ENCODE measurements around the gene DCLK3.

DNA sequence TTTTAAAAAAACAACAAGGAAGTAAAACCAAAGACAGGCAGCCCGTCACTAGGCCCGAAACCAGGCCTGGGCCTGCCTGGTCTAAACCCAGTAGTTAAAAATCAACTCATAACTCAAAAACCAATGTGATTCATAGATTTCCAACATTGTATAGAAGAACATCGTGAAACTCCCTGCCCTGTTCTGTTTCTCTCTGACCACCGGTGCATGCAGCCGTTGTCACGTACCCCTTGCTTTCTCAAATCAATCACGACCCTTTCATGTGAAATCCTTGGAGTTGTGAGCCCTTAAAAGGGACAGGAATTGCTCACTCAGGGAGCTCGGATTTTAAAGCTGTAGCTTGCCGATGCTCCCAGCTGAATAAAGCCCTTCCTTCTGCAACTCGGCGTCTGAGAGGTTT, 89.5 kb downstream of the DCLK3 start:
- TF ChIP-seq ZNF747 (CRISPR knock-in tag; IDR thresholded peaks at IDR 0.05; ENCODE audit: borderline replicate concordance) (no peak), STAG1 (CRISPR knock-in tag; IDR thresholded peaks at IDR 0.05) (no peak), U2AF2 (IDR thresholded peaks at IDR 0.05; ENCODE audit: low read depth, low read length) (no peak), SETDB1 (CRISPR knock-in tag; IDR thresholded peaks at IDR 0.05; ENCODE audit: borderline replicate concordance) (no peak), HDAC2 (CRISPR knock-in tag; IDR thresholded peaks at IDR 0.05) (no peak), NKX3-1 (CRISPR knock-in tag; IDR thresholded peaks at IDR 0.05) (no peak), ZNF607 (CRISPR knock-in tag; IDR thresholded peaks at IDR 0.05; ENCODE audit: borderline replicate concordance) (no peak), JUN (CRISPR knock-in tag; IDR thresholded peaks at IDR 0.05) (no peak), GABPB1 (CRISPR knock-in tag; IDR thresholded peaks at IDR 0.05) (no peak), DPF2 (CRISPR knock-in tag; IDR thresholded peaks at IDR 0.05; ENCODE audit: borderline replicate concordance, low read depth) (no peak), CAMTA2 (CRISPR knock-in tag; IDR thresholded peaks at IDR 0.05; ENCODE audit: borderline replicate concordance) (no peak)
- TF ChIP-seq, protein P1, sequence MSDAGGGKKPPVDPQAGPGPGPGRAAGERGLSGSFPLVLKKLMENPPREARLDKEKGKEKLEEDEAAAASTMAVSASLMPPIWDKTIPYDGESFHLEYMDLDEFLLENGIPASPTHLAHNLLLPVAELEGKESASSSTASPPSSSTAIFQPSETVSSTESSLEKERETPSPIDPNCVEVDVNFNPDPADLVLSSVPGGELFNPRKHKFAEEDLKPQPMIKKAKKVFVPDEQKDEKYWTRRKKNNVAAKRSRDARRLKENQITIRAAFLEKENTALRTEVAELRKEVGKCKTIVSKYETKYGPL (CRISPR knock-in tag; IDR thresholded peaks at IDR 0.05) = no peak
- TF ChIP-seq, protein P2, sequence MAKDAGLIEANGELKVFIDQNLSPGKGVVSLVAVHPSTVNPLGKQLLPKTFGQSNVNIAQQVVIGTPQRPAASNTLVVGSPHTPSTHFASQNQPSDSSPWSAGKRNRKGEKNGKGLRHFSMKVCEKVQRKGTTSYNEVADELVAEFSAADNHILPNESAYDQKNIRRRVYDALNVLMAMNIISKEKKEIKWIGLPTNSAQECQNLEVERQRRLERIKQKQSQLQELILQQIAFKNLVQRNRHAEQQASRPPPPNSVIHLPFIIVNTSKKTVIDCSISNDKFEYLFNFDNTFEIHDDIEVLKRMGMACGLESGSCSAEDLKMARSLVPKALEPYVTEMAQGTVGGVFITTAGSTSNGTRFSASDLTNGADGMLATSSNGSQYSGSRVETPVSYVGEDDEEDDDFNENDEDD (CRISPR knock-in tag; IDR thresholded peaks at IDR 0.05; ENCODE audit: borderline replicate concordance) = no peak
- TF ChIP-seq, protein P3, sequence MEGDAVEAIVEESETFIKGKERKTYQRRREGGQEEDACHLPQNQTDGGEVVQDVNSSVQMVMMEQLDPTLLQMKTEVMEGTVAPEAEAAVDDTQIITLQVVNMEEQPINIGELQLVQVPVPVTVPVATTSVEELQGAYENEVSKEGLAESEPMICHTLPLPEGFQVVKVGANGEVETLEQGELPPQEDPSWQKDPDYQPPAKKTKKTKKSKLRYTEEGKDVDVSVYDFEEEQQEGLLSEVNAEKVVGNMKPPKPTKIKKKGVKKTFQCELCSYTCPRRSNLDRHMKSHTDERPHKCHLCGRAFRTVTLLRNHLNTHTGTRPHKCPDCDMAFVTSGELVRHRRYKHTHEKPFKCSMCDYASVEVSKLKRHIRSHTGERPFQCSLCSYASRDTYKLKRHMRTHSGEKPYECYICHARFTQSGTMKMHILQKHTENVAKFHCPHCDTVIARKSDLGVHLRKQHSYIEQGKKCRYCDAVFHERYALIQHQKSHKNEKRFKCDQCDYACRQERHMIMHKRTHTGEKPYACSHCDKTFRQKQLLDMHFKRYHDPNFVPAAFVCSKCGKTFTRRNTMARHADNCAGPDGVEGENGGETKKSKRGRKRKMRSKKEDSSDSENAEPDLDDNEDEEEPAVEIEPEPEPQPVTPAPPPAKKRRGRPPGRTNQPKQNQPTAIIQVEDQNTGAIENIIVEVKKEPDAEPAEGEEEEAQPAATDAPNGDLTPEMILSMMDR (CRISPR knock-in tag; IDR thresholded peaks at IDR 0.05) = no peak
